Measurements from ENCODE around the gene EID2B. TPM values are rescaled to one million over a fixed set of nuclear protein-coding genes. Genes with fewer than 3 reads are reported as not detected.

EID2B gene
- total and polyA plus RNA-seq, 12 donors = 1.8 to 4.7 (median 3.2) TPM

- TF ChIP-seq, protein P1, sequence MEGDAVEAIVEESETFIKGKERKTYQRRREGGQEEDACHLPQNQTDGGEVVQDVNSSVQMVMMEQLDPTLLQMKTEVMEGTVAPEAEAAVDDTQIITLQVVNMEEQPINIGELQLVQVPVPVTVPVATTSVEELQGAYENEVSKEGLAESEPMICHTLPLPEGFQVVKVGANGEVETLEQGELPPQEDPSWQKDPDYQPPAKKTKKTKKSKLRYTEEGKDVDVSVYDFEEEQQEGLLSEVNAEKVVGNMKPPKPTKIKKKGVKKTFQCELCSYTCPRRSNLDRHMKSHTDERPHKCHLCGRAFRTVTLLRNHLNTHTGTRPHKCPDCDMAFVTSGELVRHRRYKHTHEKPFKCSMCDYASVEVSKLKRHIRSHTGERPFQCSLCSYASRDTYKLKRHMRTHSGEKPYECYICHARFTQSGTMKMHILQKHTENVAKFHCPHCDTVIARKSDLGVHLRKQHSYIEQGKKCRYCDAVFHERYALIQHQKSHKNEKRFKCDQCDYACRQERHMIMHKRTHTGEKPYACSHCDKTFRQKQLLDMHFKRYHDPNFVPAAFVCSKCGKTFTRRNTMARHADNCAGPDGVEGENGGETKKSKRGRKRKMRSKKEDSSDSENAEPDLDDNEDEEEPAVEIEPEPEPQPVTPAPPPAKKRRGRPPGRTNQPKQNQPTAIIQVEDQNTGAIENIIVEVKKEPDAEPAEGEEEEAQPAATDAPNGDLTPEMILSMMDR (IDR thresholded peaks at IDR 0.05) = no peak
- ATAC-seq (no peak), DNase-seq (no peak)
- WGBS, 2 donors = 42 to 43% methylated on average over 6 of the region's 6 CpGs
- Histone ChIP-seq H3K4me3 (no peak overlapping the region), H3K9me3 (no peaks in the 10 kb centered on the region), H3K36me3 (no peaks in the 10 kb centered on the region), H3K4me1 (peaks cover 5 to 16% (median 13%) of the 10 kb centered on the region in 9 donors), H3K27ac (no peak overlapping the region), H3K27me3 (peaks cover 22 to 71% (median 64%) of the 10 kb centered on the region in 7 donors)
- intact Hi-C loops (cut with DNase I) = no loop called here
These were observed 16.4 kb downstream of the EID2B start for GRCh38 chr19:39516270-39516669.

- intact Hi-C loops (cut with DNase I) = no loop called here
- peaks cover 5 to 16% (median 13%) of the 10 kb centered on the region in 9 donors for H3K4me1 ChIP-seq
- DNase-seq = no peak
- peak overlapping the region in 9 of 10 donors; percentile 15 to 44 (median 32) for H3K4me3 ChIP-seq
- TF ChIP-seq, protein P1 (IDR thresholded peaks at IDR 0.05) = no peak
- peaks cover 22 to 72% (median 70%) of the 10 kb centered on the region in 7 donors for H3K27me3 ChIP-seq
- no peaks in the 10 kb centered on the region for H3K9me3 ChIP-seq
- no peak overlapping the region for H3K27ac ChIP-seq
- 1 to 2% methylated on average over 44 of the region's 44 CpGs for WGBS, 2 donors
- ATAC-seq = peak in 1 of 8 donors; percentile 53
- no peaks in the 10 kb centered on the region for H3K36me3 ChIP-seq
These were observed 17.0 kb downstream of the EID2B start for GRCh38 chr19:39515551-39516191.

DNA sequence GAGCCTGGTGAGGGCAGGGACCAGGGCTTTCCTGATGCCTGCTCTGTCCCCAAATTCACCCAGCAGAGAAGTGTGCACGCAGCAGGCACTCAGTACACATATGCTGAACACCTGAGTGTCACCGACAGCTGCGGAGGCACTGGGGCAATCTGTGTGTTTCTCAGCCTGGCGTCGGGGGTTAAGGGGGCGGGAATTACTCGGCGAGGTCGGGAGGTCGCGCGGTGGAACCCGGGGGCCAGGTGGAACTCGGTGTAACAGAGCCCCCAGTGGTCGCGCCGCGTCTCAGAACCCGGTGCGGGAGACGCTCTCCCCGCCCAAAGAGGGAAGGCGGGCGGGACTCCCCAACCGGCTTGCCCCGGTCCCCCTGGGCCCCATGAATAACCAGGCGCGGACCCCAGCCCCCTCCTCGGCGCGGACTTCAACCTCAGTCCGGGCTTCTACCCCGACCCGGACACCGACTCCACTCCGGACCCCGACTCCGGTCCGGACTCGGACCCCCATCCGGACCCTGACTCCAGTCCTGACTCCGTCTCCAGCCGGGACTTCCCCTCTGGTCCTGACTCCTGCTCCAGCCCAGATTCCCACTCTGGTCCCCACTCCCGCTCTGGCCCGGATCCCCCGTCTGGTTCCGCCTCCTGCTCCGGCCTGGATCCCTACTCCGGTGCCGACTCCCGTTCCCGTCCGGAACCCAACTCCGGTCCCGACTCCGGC, 17.7 kb downstream of the EID2B start, which contains the start of gene SELENOV:
SELENOV (plus strand) TSS at position 300 of the 711 bp plus-strand sequence; CDS start at position 374, 74 bp downstream.
- H3K9me3 ChIP-seq = no peaks in the 10 kb centered on the region
- peak within 1 kb of the TSS; percentile 0 to 44 (median 30) for H3K4me3 ChIP-seq
- intact Hi-C loops (cut with DNase I) = no loop called here
- 0 to 1% methylated on average over 54 to 56 of the region's 56 CpGs for WGBS, 2 donors
- peaks cover 5 to 16% (median 13%) of the 10 kb centered on the region in 9 donors for H3K4me1 ChIP-seq
- H3K27me3 ChIP-seq = peaks cover 22 to 77% (median 71%) of the 10 kb centered on the region in 7 donors
- no peak within 1 kb of the TSS for H3K27ac ChIP-seq
- peak in 4 of 8 donors; percentile 24 to 41 (median 30) for ATAC-seq
- no peak for DNase-seq
- TF ChIP-seq, protein P1 (IDR thresholded peaks at IDR 0.05) = no peak
- H3K36me3 ChIP-seq = no peaks in the 10 kb centered on the region

GRCh38 chr19:39512988-39513387, 19.7 kb downstream of the EID2B start:
- Histone ChIP-seq H3K36me3 (no peaks in the 10 kb centered on the region), H3K27ac (no peak overlapping the region), H3K27me3 (peaks cover 22 to 94% (median 89%) of the 10 kb centered on the region in 7 donors), H3K9me3 (no peaks in the 10 kb centered on the region), H3K4me1 (peaks cover 5 to 16% (median 13%) of the 10 kb centered on the region in 9 donors), H3K4me3 (no peak overlapping the region)
- intact Hi-C loops (cut with DNase I) = no loop called here
- WGBS, 2 donors = 49 to 66% methylated on average over 2 of the region's 2 CpGs
- no peak for ATAC-seq
- DNase-seq = no peak
- TF ChIP-seq, protein P1 (IDR thresholded peaks at IDR 0.05) = no peak

Measured in heart right ventricle (tissue), 16 donors.